HEK293 (cell line): ENCODE measurements around the gene RHOG.
A peak's percentile ranks its signal among the peaks of the same experiment; 100 is the strongest.

Experiments used
- CTCF ChIA-PET: fragments of 350-600 bp; formaldehyde crosslinking; extraction: SDS; loops from one replicate; lab custom pipeline; 2021; ENCODE audit warnings: antibody characterized with exemption; lab: Yijun Ruan, JAX
- POLR2A ChIA-PET: fragments of 300-600 bp; formaldehyde crosslinking; extraction: SDS; loops from one replicate; lab custom pipeline; 2020; ENCODE audit warnings: antibody characterized with exemption, inconsistent platforms; lab: Yijun Ruan, JAX
- H3K27ac ChIP-seq: fragments of 200-500 bp; sonication (Bioruptor generic); 2 replicates; pipeline ENCODE4 v1.5.1; 2014; ENCODE audit warnings: low read depth, low read length, control low read depth, inconsistent platforms; ENCODE audit errors: extremely low read depth
- H3K36me3 ChIP-seq, 2 experiments: fragments of 200-500 bp in 1 of 2; sonication (Bioruptor generic) in 1 of 2; 1 replicate in 1 of 2; 2 replicates in 1 of 2; pipeline ENCODE4 v1.5.1; 2014 to 2017; ENCODE audit warnings: inconsistent platforms in 2 of 2, low read length in 2 of 2; ENCODE audit not compliant: control insufficient read depth in 2 of 2, insufficient read depth in 1 of 2
- H3K4me1 ChIP-seq: fragments of 200-500 bp; sonication (Bioruptor generic); 2 replicates; pipeline ENCODE4 v1.5.1; 2014; ENCODE audit warnings: mild to moderate bottlenecking, low read length, inconsistent platforms; ENCODE audit not compliant: control insufficient read depth, insufficient read depth
- H3K4me3 ChIP-seq: 2 replicates; pipeline ENCODE4 v1.5.1; 2011; ENCODE audit warnings: low read depth, mild to moderate bottlenecking, control low read depth, low read length, moderate library complexity
- H3K9me3 ChIP-seq: fragments of 200-500 bp; sonication (Bioruptor generic); 2 replicates; pipeline ENCODE4 v1.5.1; 2014; ENCODE audit warnings: low read depth, low read length, inconsistent platforms; ENCODE audit not compliant: control insufficient read depth, insufficient read depth
- RBAK ChIP-seq: fragments of 450-650 bp; formaldehyde crosslinking; IDR thresholded peaks from 2 replicates; pipeline ENCODE4 v1.5.1; 2016; ENCODE audit warnings: missing biosample characterization, missing genetic modification characterization
- SALL2 ChIP-seq: fragments of 450-650 bp; formaldehyde crosslinking; IDR thresholded peaks from 2 replicates; pipeline ENCODE4 v1.5.0; 2017; ENCODE audit warnings: missing biosample characterization, mild to moderate bottlenecking, missing genetic modification characterization, borderline replicate concordance
- TCF7L2 ChIP-seq: IDR thresholded peaks from 2 replicates; pipeline ENCODE4 v1.6.1; 2011; ENCODE audit warnings: low read depth, mild to moderate bottlenecking, inconsistent platforms, low read length, moderate library complexity, borderline replicate concordance
- YY1 ChIP-seq: fragments of 450-650 bp; formaldehyde crosslinking; IDR thresholded peaks from 2 replicates; pipeline ENCODE4 v1.5.1; 2018; ENCODE audit warnings: missing biosample characterization, missing genetic modification characterization
- ZFP69B ChIP-seq: fragments of 450-650 bp; formaldehyde crosslinking; IDR thresholded peaks from 2 replicates; pipeline ENCODE4 v1.5.1; 2016; ENCODE audit warnings: missing biosample characterization, missing genetic modification characterization
- ZNF114 ChIP-seq: fragments of 450-650 bp; formaldehyde crosslinking; IDR thresholded peaks from 2 replicates; pipeline ENCODE4 v1.5.0; 2017; ENCODE audit warnings: missing biosample characterization, missing genetic modification characterization
- ZNF157 ChIP-seq: fragments of 450-650 bp; formaldehyde crosslinking; IDR thresholded peaks from 2 replicates; pipeline ENCODE4 v1.5.1; 2016; ENCODE audit warnings: missing biosample characterization, missing genetic modification characterization
- ZNF169 ChIP-seq: fragments of 450-650 bp; formaldehyde crosslinking; IDR thresholded peaks from 2 replicates; pipeline ENCODE4 v1.5.1; 2016; ENCODE audit warnings: missing biosample characterization, missing genetic modification characterization
- ZNF19 ChIP-seq: fragments of 450-650 bp; formaldehyde crosslinking; IDR thresholded peaks from 2 replicates; pipeline ENCODE4; 2016; ENCODE audit warnings: missing biosample characterization, missing genetic modification characterization, low read depth
- ZNF266 ChIP-seq: fragments of 450-650 bp; formaldehyde crosslinking; IDR thresholded peaks from 2 replicates; pipeline ENCODE4 v1.5.1; 2016; ENCODE audit warnings: missing biosample characterization, missing genetic modification characterization, low read depth
- ZNF335 ChIP-seq: fragments of 450-650 bp; formaldehyde crosslinking; conservative IDR thresholded peaks from 2 replicates; pipeline ENCODE4 v1.5.1; 2016; ENCODE audit warnings: missing biosample characterization, missing genetic modification characterization
- ZNF416 ChIP-seq: fragments of 450-650 bp; formaldehyde crosslinking; IDR thresholded peaks from 2 replicates; pipeline ENCODE4 v1.5.1; 2016; ENCODE audit warnings: missing biosample characterization, missing genetic modification characterization
- ZNF433 ChIP-seq: fragments of 450-650 bp; formaldehyde crosslinking; IDR thresholded peaks from 2 replicates; pipeline ENCODE4 v1.5.1; 2016; ENCODE audit warnings: missing biosample characterization, missing genetic modification characterization, low read depth
- ZNF510 ChIP-seq: fragments of 450-650 bp; formaldehyde crosslinking; IDR thresholded peaks from 2 replicates; pipeline ENCODE4 v1.5.1; 2018; ENCODE audit warnings: mild to moderate bottlenecking, missing genetic modification characterization, missing biosample characterization; ENCODE audit not compliant: insufficient replicate concordance
- ZNF518A ChIP-seq: fragments of 450-650 bp; formaldehyde crosslinking; conservative IDR thresholded peaks from 2 replicates; pipeline ENCODE4 v1.5.1; 2016; ENCODE audit warnings: low read depth, missing biosample characterization, missing genetic modification characterization
- ZNF621 ChIP-seq: fragments of 450-650 bp; formaldehyde crosslinking; IDR thresholded peaks from 2 replicates; pipeline ENCODE4 v1.5.1; 2017; ENCODE audit warnings: missing biosample characterization, missing genetic modification characterization
- ZNF747 ChIP-seq: fragments of 450-650 bp; formaldehyde crosslinking; IDR thresholded peaks from 2 replicates; pipeline ENCODE4 v1.5.1; 2016; ENCODE audit warnings: missing biosample characterization, missing genetic modification characterization
- ZNF830 ChIP-seq: fragments of 450-650 bp; IDR thresholded peaks from 2 replicates; pipeline ENCODE4 v1.5.0; 2018; ENCODE audit warnings: missing biosample characterization, missing genetic modification characterization, low read depth, mild to moderate bottlenecking, moderate library complexity
- TF ChIP-seq, protein P1 (sequence below): fragments of 450-650 bp; IDR thresholded peaks from 2 replicates; pipeline ENCODE4 v1.5.1; 2018; ENCODE audit warnings: missing biosample characterization, missing genetic modification characterization
- TF ChIP-seq, protein P2 (sequence below): fragments of 450-650 bp; formaldehyde crosslinking; IDR thresholded peaks from 2 replicates; pipeline ENCODE4 v1.5.1; 2016; ENCODE audit warnings: missing biosample characterization, missing genetic modification characterization
- TF ChIP-seq, protein P3 (sequence below): fragments of 450-650 bp; formaldehyde crosslinking; IDR thresholded peaks from 2 replicates; pipeline ENCODE4 v1.5.1; 2016; ENCODE audit warnings: missing biosample characterization, missing genetic modification characterization

RHOG gene

GRCh38 chr11:3799143-3799542 is 41.6 kb downstream of the RHOG start:
- H3K4me1 ChIP-seq, result no peaks in the 10 kb centered on the region
- H3K9me3 ChIP-seq, result no peaks in the 10 kb centered on the region
- peaks cover 0 to 7% of the 10 kb centered on the region in 2 experiments; a peak in 2 of 3 replicates for H3K36me3 ChIP-seq
- no peak overlapping the region for H3K4me3 ChIP-seq
- no peak overlapping the region for H3K27ac ChIP-seq
- CTCF ChIA-PET, result interaction anchor here (0.5 to 4.1 kb wide), 4 partner anchors 9 to 180 kb away, joined by 3 to 28 read pairs (median 6); partner anchors contain the start of genes PGAP2 and STIM1
- TF ChIP-seq, protein P1, sequence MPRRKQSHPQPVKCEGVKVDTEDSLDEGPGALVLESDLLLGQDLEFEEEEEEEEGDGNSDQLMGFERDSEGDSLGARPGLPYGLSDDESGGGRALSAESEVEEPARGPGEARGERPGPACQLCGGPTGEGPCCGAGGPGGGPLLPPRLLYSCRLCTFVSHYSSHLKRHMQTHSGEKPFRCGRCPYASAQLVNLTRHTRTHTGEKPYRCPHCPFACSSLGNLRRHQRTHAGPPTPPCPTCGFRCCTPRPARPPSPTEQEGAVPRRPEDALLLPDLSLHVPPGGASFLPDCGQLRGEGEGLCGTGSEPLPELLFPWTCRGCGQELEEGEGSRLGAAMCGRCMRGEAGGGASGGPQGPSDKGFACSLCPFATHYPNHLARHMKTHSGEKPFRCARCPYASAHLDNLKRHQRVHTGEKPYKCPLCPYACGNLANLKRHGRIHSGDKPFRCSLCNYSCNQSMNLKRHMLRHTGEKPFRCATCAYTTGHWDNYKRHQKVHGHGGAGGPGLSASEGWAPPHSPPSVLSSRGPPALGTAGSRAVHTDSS (tag by site-specific recombination), result no peak
- TF ChIP-seq YY1 (tag by site-specific recombination) (no peak), ZNF266 (tag by site-specific recombination) (no peak), ZFP69B (tag by site-specific recombination) (no peak), ZNF335 (tag by site-specific recombination) (peak; percentile 75)
- TF ChIP-seq, protein P2, sequence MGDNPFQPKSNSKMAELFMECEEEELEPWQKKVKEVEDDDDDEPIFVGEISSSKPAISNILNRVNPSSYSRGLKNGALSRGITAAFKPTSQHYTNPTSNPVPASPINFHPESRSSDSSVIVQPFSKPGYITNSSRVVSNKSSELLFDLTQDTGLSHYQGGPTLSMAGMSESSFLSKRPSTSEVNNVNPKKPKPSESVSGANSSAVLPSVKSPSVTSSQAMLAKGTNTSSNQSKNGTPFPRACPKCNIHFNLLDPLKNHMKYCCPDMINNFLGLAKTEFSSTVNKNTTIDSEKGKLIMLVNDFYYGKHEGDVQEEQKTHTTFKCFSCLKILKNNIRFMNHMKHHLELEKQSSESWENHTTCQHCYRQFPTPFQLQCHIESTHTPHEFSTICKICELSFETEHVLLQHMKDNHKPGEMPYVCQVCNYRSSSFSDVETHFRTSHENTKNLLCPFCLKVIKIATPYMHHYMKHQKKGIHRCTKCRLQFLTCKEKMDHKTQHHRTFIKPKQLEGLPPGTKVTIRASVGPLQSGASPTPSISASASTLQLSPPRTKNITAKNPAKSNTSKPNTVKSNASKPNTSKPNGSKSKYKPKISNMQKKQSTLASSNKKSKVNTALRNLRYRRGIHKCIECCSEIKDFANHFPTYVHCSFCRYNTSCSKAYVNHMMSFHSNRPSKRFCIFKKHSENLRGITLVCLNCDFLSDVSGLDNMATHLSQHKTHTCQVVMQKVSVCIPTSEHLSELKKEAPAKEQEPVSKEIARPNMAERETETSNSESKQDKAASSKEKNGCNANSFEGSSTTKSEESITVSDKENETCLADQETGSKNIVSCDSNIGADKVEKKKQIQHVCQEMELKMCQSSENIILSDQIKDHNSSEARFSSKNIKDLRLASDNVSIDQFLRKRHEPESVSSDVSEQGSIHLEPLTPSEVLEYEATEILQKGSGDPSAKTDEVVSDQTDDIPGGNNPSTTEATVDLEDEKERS (tag by site-specific recombination), result no peak
- TF ChIP-seq, all 188 proteins: peak for 1
- POLR2A ChIA-PET, result interaction anchor here (2.2 to 3.2 kb wide), 2 partner anchors 9 to 14 kb away, joined by 15 to 26 read pairs; partner anchors contain the start of gene PGAP2

- CTCF ChIA-PET, result interaction anchor here (0.7 to 4.1 kb wide), 4 partner anchors 10 to 57 kb away, joined by 3 to 28 read pairs (median 5); partner anchors contain the start of genes PGAP2 and STIM1
- POLR2A ChIA-PET, result interaction anchor here (0.5 to 3.2 kb wide), 6 partner anchors 10 to 60 kb away, joined by 3 to 26 read pairs (median 4); partner anchors contain the start of gene PGAP2
- H3K4me1 ChIP-seq, result no peaks in the 10 kb centered on the region
- TF ChIP-seq ZNF830 (tag by site-specific recombination) (no peak), ZNF518A (tag by site-specific recombination) (no peak; the same call in 1 of the 2 replicates), ZNF169 (no peak), ZNF416 (tag by site-specific recombination) (no peak), ZNF19 (tag by site-specific recombination) (no peak), ZNF433 (tag by site-specific recombination) (no peak), TCF7L2 (peak; percentile 45; the same call in 1 of the 2 replicates), ZNF157 (no peak), ZNF510 (tag by site-specific recombination) (no peak), ZNF747 (tag by site-specific recombination) (no peak), ZNF114 (tag by site-specific recombination) (no peak), RBAK (tag by site-specific recombination) (no peak), SALL2 (tag by site-specific recombination) (no peak), ZNF621 (tag by site-specific recombination) (no peak)
- TF ChIP-seq, protein P3, sequence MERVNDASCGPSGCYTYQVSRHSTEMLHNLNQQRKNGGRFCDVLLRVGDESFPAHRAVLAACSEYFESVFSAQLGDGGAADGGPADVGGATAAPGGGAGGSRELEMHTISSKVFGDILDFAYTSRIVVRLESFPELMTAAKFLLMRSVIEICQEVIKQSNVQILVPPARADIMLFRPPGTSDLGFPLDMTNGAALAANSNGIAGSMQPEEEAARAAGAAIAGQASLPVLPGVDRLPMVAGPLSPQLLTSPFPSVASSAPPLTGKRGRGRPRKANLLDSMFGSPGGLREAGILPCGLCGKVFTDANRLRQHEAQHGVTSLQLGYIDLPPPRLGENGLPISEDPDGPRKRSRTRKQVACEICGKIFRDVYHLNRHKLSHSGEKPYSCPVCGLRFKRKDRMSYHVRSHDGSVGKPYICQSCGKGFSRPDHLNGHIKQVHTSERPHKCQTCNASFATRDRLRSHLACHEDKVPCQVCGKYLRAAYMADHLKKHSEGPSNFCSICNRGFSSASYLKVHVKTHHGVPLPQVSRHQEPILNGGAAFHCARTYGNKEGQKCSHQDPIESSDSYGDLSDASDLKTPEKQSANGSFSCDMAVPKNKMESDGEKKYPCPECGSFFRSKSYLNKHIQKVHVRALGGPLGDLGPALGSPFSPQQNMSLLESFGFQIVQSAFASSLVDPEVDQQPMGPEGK (tag by site-specific recombination), result peak; percentile 89
Observed at GRCh38 chr11:3797329-3798090, 43.2 kb downstream of the RHOG start, which contains the start of gene NUP98. TSS of gene NUP98 (minus strand) at chr11:3797554. CDS start at chr11:3782117, 15,437 bp downstream.

More at GRCh38 chr11:3797329-3798090, 43.2 kb downstream of the RHOG start, which contains the start of gene NUP98:
- Histone ChIP-seq H3K4me3 (peak within 1 kb of the TSS; percentile 68), H3K9me3 (no peaks in the 10 kb centered on the region), H3K27ac (peak within 1 kb of the TSS; percentile 72), H3K36me3 (peaks cover 7 to 23% of the 10 kb centered on the region in 2 experiments; a peak in 2 of 3 replicates)
